ENCODE results near the gene SMO. TPM values are rescaled to one million over a fixed set of nuclear protein-coding genes. Genes with fewer than 3 reads are reported as not detected.
A peak's percentile ranks its signal among the peaks of the same experiment; 100 is the strongest.

SMO gene
- total and polyA plus RNA-seq, 2 donors (not counting 1 experiment from before 2014, with no cell fraction given) = 0.39 to 1.4 TPM

DNA sequence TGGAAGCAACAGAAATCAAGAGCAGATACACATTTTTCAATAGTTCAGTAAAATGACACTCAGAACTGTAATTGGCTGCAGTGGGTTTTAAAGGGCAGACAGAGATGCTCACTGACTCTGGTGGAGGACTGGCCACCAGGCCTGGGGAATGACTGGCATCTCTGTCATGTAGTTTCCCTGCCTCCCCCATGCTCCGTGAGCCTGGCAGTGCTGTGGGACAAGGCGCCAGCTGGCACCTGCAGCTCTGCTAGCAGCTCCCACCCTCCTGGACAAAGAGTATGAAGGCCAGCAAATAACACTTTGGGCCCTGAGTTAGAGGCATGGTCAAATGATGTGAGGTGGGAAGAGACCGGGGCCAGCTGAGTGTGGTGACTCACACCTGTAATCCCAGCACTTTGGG, 28.9 kb upstream of the SMO start:
- TF ChIP-seq, protein P1, sequence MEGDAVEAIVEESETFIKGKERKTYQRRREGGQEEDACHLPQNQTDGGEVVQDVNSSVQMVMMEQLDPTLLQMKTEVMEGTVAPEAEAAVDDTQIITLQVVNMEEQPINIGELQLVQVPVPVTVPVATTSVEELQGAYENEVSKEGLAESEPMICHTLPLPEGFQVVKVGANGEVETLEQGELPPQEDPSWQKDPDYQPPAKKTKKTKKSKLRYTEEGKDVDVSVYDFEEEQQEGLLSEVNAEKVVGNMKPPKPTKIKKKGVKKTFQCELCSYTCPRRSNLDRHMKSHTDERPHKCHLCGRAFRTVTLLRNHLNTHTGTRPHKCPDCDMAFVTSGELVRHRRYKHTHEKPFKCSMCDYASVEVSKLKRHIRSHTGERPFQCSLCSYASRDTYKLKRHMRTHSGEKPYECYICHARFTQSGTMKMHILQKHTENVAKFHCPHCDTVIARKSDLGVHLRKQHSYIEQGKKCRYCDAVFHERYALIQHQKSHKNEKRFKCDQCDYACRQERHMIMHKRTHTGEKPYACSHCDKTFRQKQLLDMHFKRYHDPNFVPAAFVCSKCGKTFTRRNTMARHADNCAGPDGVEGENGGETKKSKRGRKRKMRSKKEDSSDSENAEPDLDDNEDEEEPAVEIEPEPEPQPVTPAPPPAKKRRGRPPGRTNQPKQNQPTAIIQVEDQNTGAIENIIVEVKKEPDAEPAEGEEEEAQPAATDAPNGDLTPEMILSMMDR (IDR thresholded peaks at IDR 0.05) = no peak
- TF ChIP-seq EZH2 (IDR thresholded peaks at IDR 0.05; ENCODE audit: borderline replicate concordance, insufficient read depth, low read depth, low read length, poor library complexity, severe bottlenecking) = no peak
- peak overlapping the region in 1 of 2 donors; percentile 53 for H3K27ac ChIP-seq (ENCODE audit: low read length in 2 of 2)
- peaks cover 70% of the 10 kb centered on the region for H3K4me1 Mint-ChIP-seq
- ATAC-seq (ENCODE audit: low read depth) (no peak), DNase-seq (no peak)
- no peaks in the 10 kb centered on the region for H3K27me3 Mint-ChIP-seq
- intact Hi-C loops (cut with micrococcal nuclease) = no loop called here
- H3K9me3 Mint-ChIP-seq (ENCODE audit: insufficient read depth) = no peaks in the 10 kb centered on the region
- CTCF ChIA-PET = interaction anchor here (1.2 to 11.9 kb wide), 3 partner anchors 12 to 69 kb away, joined by 3 to 168 read pairs (median 118); partner anchors contain the start of gene TSPAN33
- H4K20me1 ChIP-seq (ENCODE audit: control insufficient read depth, insufficient read depth, low read length, poor library complexity, severe bottlenecking) = peaks cover 62% of the 10 kb centered on the region
- POLR2A ChIA-PET = interaction anchor here (0.9 kb wide), 1 partner anchor 9 kb away, joined by 3 read pairs; no protein-coding TSS in a partner anchor
- H3K79me2 ChIP-seq (ENCODE audit: control insufficient read depth, insufficient read depth, low read length) = peaks cover 90% of the 10 kb centered on the region
- H3K27me3 ChIP-seq (replicated peaks in 1 of 4; ENCODE audit: control extremely low read depth in 1 of 4, control insufficient read depth in 3 of 4, insufficient read depth in 4 of 4, low read length in 3 of 4) = no peaks in the 10 kb centered on the region
- no peak overlapping the region for H2AFZ ChIP-seq (ENCODE audit: insufficient read depth, low read depth, low read length, poor library complexity, severe bottlenecking)
- H3K36me3 ChIP-seq (replicated peaks in 1 of 2; ENCODE audit: control extremely low read depth in 1 of 2, control insufficient read depth in 1 of 2, extremely low read depth in 1 of 2, insufficient read depth in 2 of 2, low read length in 1 of 2) = peaks cover 4 to 40% of the 10 kb centered on the region in 2 experiments
- H3K4me3 Mint-ChIP-seq = peak overlapping the region; percentile 13
- no peak overlapping the region for H3K4me3 ChIP-seq (ENCODE audit: control extremely low read depth in 1 of 5, extremely low read depth in 1 of 5, insufficient read depth in 1 of 5, low read depth in 2 of 5, low read length in 4 of 5)
- no peak overlapping the region for H3K4me2 ChIP-seq (replicated peaks; ENCODE audit: low read depth, low read length, poor library complexity, severe bottlenecking)
- no peak overlapping the region for H3K9ac ChIP-seq (ENCODE audit: low read length)
- peaks cover 39 to 41% of the 10 kb centered on the region in 2 donors for H3K4me1 ChIP-seq (ENCODE audit: control insufficient read depth in 2 of 2, insufficient read depth in 2 of 2, low read length in 2 of 2)
- no peaks in the 10 kb centered on the region for H3K9me3 ChIP-seq (ENCODE audit: control extremely low read depth in 1 of 3, control insufficient read depth in 2 of 3, insufficient read depth in 1 of 3, low read length in 2 of 3)
- H3K27ac Mint-ChIP-seq = peak overlapping the region; percentile 61
- WGBS (ENCODE audit: insufficient coverage) = 100% methylated on average over 2 of the region's 3 CpGs

- H3K9ac ChIP-seq (ENCODE audit: low read length) = no peak overlapping the region
- H3K36me3 ChIP-seq (replicated peaks in 1 of 2; ENCODE audit: control extremely low read depth in 1 of 2, control insufficient read depth in 1 of 2, extremely low read depth in 1 of 2, insufficient read depth in 2 of 2, low read length in 1 of 2) = peaks cover 4 to 48% of the 10 kb centered on the region in 2 experiments
- peaks cover 64% of the 10 kb centered on the region for H4K20me1 ChIP-seq (ENCODE audit: control insufficient read depth, insufficient read depth, low read length, poor library complexity, severe bottlenecking)
- H3K79me2 ChIP-seq (ENCODE audit: control insufficient read depth, insufficient read depth, low read length) = peaks cover 84% of the 10 kb centered on the region
- H3K27me3 ChIP-seq (replicated peaks in 1 of 4; ENCODE audit: control extremely low read depth in 1 of 4, control insufficient read depth in 3 of 4, insufficient read depth in 4 of 4, low read length in 3 of 4) = no peaks in the 10 kb centered on the region
- ATAC-seq (ENCODE audit: low read depth) (peak; percentile 31), DNase-seq (no peak)
- Mint-ChIP-seq H3K27ac (peak overlapping the region; percentile 76), H3K4me3 (no peak overlapping the region), H3K4me1 (peaks cover 69% of the 10 kb centered on the region), H3K9me3 (ENCODE audit: insufficient read depth) (no peaks in the 10 kb centered on the region), H3K27me3 (no peaks in the 10 kb centered on the region)
- peak overlapping the region in 1 of 2 donors; percentile 53 for H3K27ac ChIP-seq (ENCODE audit: low read length in 2 of 2)
- peaks cover 39 to 41% of the 10 kb centered on the region in 2 donors for H3K4me1 ChIP-seq (ENCODE audit: control insufficient read depth in 2 of 2, insufficient read depth in 2 of 2, low read length in 2 of 2)
- no peaks in the 10 kb centered on the region for H3K9me3 ChIP-seq (ENCODE audit: control extremely low read depth in 1 of 3, control insufficient read depth in 2 of 3, insufficient read depth in 1 of 3, low read length in 2 of 3)
- CTCF ChIA-PET = interaction anchor here (1.2 to 11.9 kb wide), 3 partner anchors 13 to 70 kb away, joined by 3 to 168 read pairs (median 118); partner anchors contain the start of gene TSPAN33
- 87% methylated on average over 1 of the region's 3 CpGs for WGBS (ENCODE audit: insufficient coverage)
- H3K4me3 ChIP-seq (ENCODE audit: control extremely low read depth in 1 of 5, extremely low read depth in 1 of 5, insufficient read depth in 1 of 5, low read depth in 2 of 5, low read length in 4 of 5) = no peak overlapping the region
- H2AFZ ChIP-seq (ENCODE audit: insufficient read depth, low read depth, low read length, poor library complexity, severe bottlenecking) = no peak overlapping the region
- POLR2A ChIA-PET = interaction anchor here (0.9 kb wide), 1 partner anchor 8 kb away, joined by 3 read pairs; no protein-coding TSS in a partner anchor
- intact Hi-C loops (cut with micrococcal nuclease) = no loop called here
- peak overlapping the region; percentile 8 for H3K4me2 ChIP-seq (replicated peaks; ENCODE audit: low read depth, low read length, poor library complexity, severe bottlenecking)
- TF ChIP-seq, protein P1 (IDR thresholded peaks at IDR 0.05) = no peak
- no peak for TF ChIP-seq EZH2 (IDR thresholded peaks at IDR 0.05; ENCODE audit: borderline replicate concordance, insufficient read depth, low read depth, low read length, poor library complexity, severe bottlenecking)
These were observed 28.1 kb upstream of the SMO start for GRCh38 chr7:129160161-129160905.
